Islet of Langerhans (tissue), 1 donor: ENCODE measurements around the gene LMO4.
A peak's percentile ranks its signal among the peaks of the same experiment; 100 is the strongest.

Experiments used
- FAIRE-seq: peaks from one replicate; lab custom pipeline; 2011; peaks lifted over from hg19 to GRCh38; lab: Jason Lieb, UNC

The LMO4 gene

GRCh38 chr1:87329051-87329525 lies 408 bp downstream of the LMO4 start:
- FAIRE-seq = no peak

DNA sequence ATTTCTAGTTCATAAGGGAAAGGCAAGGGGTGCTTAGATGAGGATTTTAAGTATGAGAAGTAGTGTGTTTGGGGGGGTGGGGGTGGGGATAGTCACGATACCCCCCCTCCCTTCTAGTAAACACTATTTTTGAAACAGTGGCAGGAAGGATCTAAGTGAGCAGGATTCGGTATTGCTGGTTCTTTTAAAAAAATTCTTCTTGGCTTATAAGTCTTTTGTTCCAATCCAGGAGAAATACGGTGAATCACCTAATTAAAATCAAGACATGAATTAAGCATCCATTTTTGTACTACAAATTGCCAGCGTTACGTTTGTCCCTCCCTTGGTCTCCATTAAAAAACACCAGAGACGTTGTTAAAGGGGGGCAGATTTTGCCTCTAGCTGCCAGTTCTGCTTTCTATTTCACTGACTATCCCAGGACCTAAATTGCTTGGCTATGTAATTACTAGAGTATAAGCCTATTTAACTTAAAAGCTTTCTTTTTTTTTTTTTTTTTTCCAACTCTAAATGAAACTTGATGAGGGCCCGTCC lies 911 bp downstream of the LMO4 start:
- FAIRE-seq = no peak

- FAIRE-seq = no peak
Observed at GRCh38 chr1:87330057-87330884, 1.6 kb downstream of the LMO4 start.

DNA sequence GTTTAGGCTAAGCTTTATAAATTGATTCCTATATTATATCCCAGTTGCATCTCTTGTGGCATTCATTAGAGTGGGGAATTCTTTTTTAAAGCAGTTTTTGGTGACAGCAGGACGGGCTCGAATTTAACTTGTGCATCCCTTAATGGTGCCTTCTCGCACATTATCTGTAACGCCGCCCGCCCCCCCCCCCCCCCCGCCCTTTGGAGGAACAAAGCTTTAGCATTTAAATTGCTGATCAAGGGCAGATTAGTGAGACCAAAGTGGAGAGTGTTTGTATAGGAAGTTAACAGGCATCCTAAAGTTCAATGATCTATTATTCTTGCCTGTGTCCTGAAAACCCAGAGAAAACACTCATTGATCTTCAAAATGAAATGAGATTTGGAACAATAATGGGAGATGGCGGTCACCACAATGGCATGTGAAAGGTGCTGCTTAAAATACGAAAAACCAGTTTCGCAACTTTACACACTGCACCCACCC lies 2.2 kb downstream of the LMO4 start:
- no peak for FAIRE-seq

GRCh38 chr1:87331365-87332241 lies 2.9 kb downstream of the LMO4 start:
- no peak for FAIRE-seq

GRCh38 chr1:87333692-87334347 lies 5.1 kb downstream of the LMO4 start:
- no peak for FAIRE-seq

GRCh38 chr1:87334351-87335174 lies 5.9 kb downstream of the LMO4 start:
- no peak for FAIRE-seq

DNA sequence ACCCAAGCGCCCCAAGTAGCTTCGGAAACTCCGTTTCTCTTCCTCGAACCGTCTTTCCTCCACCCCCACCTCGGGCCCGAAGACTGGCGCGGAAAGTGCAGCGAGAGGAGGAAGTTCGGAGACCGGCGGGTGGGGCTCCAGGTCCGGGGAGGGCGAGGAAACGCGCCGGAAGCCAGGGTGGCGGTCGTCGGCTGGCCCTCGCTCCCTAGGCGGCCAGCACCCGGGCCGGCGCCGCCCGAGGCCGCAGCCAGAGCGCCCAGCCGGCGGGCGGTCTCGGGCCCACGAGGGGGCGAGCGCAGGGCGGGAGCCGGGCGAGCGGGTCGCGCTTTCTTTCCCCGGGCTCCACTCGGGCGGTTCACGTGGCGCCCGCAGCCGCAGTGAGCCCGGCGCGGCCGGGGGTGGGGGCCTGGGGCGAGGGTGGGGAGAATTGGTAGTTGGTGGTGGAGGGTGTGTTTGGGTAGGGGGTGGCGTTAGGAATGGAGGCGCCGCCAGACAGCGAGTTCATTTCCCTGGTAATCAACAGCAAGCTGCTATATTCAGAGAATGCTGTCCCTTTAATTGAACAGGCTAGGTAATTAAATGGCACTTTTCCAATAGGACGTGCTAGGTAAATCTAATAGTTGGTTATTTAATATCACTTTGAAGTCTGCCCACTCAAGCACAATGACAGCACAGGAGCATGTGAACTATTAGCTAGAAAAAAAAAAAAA lies 6.7 kb downstream of the LMO4 start:
- FAIRE-seq = peak; percentile 36

DNA sequence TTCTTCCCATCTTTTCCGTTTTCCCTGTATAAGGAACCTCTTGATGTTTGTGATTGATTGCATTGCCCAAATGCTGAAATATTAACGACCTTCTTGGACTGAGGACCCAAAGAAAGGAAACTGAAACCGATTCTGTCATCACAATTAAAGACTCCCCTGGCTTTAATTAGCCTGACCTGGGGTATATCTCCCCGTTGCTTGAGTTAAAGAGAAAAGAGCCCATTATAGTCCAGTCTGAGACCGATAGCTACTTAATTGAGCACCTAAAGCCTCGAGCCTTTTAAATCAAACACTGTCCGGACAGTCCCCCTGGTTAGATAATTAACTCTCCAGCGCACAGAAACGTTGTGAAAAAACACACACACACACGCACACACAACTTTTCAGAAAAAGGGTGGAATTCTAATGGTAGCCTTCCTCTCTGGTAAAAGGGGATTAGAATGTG lies 8.0 kb downstream of the LMO4 start:
- no peak for FAIRE-seq

DNA sequence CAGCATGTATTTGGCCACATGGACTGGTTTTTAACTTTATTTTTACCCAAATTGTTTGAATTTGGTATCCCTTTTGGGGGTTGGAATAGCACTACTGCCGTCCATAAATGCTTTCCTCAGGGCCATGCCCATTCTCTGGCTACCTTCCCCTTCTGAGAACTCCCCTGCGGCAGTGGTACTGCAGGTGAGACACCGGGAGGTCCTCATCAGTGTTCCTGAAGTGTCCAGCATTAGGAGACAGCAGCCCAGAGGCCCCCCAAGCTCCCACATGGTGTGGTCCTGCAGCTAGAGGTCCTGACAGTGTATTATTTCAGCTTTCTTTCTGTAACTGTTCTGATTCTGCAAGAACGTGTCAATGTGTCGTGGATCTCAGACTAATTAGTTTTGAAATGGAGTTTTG lies 8.9 kb downstream of the LMO4 start:
- no peak for FAIRE-seq

GRCh38 chr1:87338566-87338965 lies 9.9 kb downstream of the LMO4 start:
- FAIRE-seq = no peak

- FAIRE-seq = no peak
Observed at GRCh38 chr1:87344231-87344630, 15.6 kb downstream of the LMO4 start.

DNA sequence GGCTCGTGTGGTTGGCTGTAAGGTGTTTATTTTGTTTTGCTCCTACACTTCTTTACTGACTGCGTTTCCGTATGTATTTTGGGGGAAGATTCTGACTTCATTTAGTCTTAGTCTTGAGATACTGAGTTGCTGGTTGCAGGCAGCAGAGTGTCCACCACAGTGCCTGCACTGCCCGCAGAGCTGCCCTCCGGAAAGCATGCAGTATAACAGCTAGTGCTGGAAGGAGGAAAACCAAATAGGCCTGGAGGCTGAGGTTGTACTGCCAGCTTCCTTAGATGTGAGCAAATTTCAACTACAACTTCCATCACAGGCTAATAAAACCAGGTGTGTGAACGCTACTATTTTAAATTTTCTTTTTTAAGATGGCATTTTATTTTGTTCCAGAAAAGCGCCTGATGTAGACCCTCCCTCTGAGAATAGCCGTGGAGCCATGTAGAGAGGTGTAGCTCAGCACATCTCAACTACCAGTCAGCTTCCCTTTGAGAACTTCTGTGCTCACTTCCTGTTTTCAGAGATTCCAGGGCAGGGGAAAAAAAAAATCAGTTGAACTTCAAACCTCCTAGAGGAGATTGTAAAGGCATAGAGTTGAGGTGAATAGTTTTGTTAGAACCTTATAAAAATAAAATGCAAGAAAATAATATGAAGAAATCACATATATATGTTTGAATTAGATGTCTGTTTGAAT lies 17.6 kb downstream of the LMO4 start:
- no peak for FAIRE-seq

GRCh38 chr1:87348341-87349019 lies 19.8 kb downstream of the LMO4 start:
- no peak for FAIRE-seq

DNA sequence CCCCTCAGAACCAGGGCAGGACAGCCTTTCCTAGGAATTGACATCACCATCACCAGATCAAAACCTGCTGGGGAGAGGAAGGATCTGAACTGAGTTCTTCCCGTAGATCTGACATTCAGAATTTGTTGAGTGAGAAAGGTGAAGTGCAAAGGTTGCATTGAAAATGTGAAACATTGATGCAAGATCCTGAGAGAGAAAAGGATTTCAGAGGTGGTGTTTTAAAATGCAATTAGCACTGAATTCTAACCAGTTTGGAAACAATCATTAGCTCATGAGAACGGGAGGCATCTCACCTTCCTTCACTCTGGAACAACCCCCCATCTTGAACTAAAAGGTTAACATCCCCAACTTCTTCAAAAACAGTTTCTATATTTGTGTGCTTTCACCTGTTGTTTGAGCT lies 20.4 kb downstream of the LMO4 start:
- FAIRE-seq = no peak

- no peak for FAIRE-seq
Observed at GRCh38 chr1:87355894-87356293, 27.2 kb downstream of the LMO4 start.

DNA sequence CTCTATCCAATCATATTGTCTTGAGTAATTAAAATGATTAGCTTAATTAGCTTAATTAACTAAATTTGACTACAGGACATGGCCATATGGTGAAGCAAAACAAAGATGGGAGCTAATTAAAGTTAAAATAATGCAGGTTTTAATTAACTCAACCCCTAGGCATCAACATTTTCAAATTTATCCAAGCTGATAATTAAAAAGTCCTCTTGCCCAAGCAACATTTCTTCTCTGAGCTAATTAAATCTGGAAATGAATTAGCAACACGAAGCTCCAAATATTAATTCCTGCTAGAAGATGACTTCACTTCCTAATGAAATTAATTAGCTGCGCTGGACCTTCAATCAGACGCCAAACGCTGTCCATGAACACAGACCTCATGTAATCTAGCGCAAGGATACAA lies 27.9 kb downstream of the LMO4 start:
- no peak for FAIRE-seq

GRCh38 chr1:87358219-87358618 lies 29.5 kb downstream of the LMO4 start:
- no peak for FAIRE-seq

GRCh38 chr1:87359586-87359985 lies 30.9 kb downstream of the LMO4 start:
- FAIRE-seq = no peak
